A673 (cell line): ENCODE results near the gene CCDC190.
A peak's percentile ranks its signal among the peaks of the same experiment; 100 is the strongest.

Experiments used
- EZH2 ChIP-seq: fragments of 200-600 bp; sonication (generic); IDR thresholded peaks from 2 replicates; pipeline ENCODE4 v1.6.1; 2017; ENCODE audit warnings: borderline replicate concordance, low read depth, mild to moderate bottlenecking, mixed read lengths, antibody characterized with exemption, low read length; ENCODE audit not compliant: poor library complexity, severe bottlenecking
- TF ChIP-seq, protein P1 (sequence below): fragments of 300-800, 200-600 bp; sonication (generic); conservative IDR thresholded peaks from 2 replicates; pipeline ENCODE4 v1.5.1; 2017; ENCODE audit warnings: low read depth, mild to moderate bottlenecking, antibody characterized with exemption, low read length, moderate library complexity, mixed read lengths

DNA sequence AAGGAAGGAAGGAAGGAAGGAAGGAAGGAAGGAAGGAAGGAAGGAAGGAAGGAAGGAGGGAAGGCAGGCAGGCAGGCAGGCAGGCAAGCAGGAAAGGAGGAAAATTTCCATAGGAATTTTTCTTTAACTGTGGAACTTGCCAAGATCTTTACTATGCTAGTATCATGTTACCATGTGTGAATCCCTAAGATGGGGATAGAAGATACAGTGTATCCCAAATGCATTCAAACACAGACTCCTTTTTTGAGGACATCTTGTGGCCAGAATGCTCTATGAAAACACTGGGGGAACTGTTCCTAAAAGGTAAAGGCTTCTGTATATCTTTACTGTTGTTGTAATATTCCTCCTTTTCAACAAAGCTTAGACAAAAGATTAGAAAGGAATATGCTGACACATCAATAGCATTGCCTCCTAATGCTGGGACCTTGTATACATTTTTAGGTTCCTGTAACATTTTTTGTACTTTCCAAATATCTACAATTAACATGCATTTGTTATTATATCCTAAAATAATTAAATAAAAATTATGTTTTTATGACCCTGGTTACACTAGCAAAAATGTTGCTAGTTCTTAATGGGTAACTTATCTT, 20.6 kb downstream of the CCDC190 start:
- TF ChIP-seq EZH2, result no peak
- TF ChIP-seq, protein P1, sequence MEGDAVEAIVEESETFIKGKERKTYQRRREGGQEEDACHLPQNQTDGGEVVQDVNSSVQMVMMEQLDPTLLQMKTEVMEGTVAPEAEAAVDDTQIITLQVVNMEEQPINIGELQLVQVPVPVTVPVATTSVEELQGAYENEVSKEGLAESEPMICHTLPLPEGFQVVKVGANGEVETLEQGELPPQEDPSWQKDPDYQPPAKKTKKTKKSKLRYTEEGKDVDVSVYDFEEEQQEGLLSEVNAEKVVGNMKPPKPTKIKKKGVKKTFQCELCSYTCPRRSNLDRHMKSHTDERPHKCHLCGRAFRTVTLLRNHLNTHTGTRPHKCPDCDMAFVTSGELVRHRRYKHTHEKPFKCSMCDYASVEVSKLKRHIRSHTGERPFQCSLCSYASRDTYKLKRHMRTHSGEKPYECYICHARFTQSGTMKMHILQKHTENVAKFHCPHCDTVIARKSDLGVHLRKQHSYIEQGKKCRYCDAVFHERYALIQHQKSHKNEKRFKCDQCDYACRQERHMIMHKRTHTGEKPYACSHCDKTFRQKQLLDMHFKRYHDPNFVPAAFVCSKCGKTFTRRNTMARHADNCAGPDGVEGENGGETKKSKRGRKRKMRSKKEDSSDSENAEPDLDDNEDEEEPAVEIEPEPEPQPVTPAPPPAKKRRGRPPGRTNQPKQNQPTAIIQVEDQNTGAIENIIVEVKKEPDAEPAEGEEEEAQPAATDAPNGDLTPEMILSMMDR, result peak; percentile 43
